OCI-LY3 (cell line): ENCODE measurements around the gene LRRC56.

Experiments
- H2AFZ ChIP-seq: fragments of 200-600, 300-600 bp; shearing (Covaris generic); 2 replicates; pipeline ENCODE4 v1.6.0; 2014; ENCODE audit warnings: antibody characterized with exemption, low read depth, low read length
- H3K27ac ChIP-seq: fragments of 200-600, 300-600 bp; sonication (generic); 2 replicates; pipeline ENCODE4 v1.5.1; 2014; ENCODE audit warnings: mild to moderate bottlenecking, low read length, moderate library complexity, mixed read lengths
- H3K27me3 ChIP-seq: fragments of 200-600, 300-600 bp; sonication (generic); 2 replicates; pipeline ENCODE4 v1.6.1; 2014; ENCODE audit warnings: low read depth, low read length, mixed read lengths
- H3K36me3 ChIP-seq: fragments of 200-600, 300-600 bp; sonication (generic); replicated peaks from 2 replicates; pipeline ENCODE3; 2014; ENCODE audit warnings: low read depth, low read length, mixed read lengths
- H3K4me1 ChIP-seq: fragments of 300-600, 200-600 bp; sonication (generic); 2 replicates; pipeline ENCODE4 v1.6.1; 2014; ENCODE audit warnings: low read length, mixed read lengths
- H3K4me2 ChIP-seq: fragments of 200-600, 300-600 bp; sonication (generic); 2 replicates; pipeline ENCODE4 v1.6.1; 2014; ENCODE audit warnings: low read length, mixed read lengths
- H3K4me3 ChIP-seq: fragments of 300-600, 200-600 bp; sonication (generic); 2 replicates; pipeline ENCODE4 v1.5.1; 2014; ENCODE audit warnings: antibody characterized with exemption, mild to moderate bottlenecking, low read length, moderate library complexity
- H3K79me2 ChIP-seq: fragments of 300-600, 200-600 bp; shearing (Covaris generic); 2 replicates; pipeline ENCODE4 v1.6.1; 2014; ENCODE audit warnings: mild to moderate bottlenecking, low read length, mixed read lengths
- H3K9ac ChIP-seq: fragments of 300-600, 200-600 bp; shearing (Covaris generic); 2 replicates; pipeline ENCODE4 v1.6.0; 2014; ENCODE audit warnings: mild to moderate bottlenecking, low read length, moderate library complexity
- H3K9me3 ChIP-seq: fragments of 200-600, 300-600 bp; shearing (Covaris generic); 2 replicates; pipeline ENCODE4 v1.6.1; 2014; ENCODE audit warnings: low read length, mixed read lengths; ENCODE audit not compliant: insufficient read depth
- H4K20me1 ChIP-seq: fragments of 200-600, 300-600 bp; sonication (generic); 2 replicates; pipeline ENCODE4 v1.6.1; 2016; ENCODE audit warnings: low read length, mixed read lengths; ENCODE audit not compliant: insufficient read depth
- CTCF ChIP-seq: fragments of 200-600, 300-600 bp; sonication (generic); IDR thresholded peaks from 2 replicates; pipeline ENCODE4 v1.5.1; 2014; ENCODE audit warnings: antibody characterized with exemption, low read length, low read depth
- EZH2phosphoT487 ChIP-seq: fragments of 200-600 bp; shearing (Covaris generic); IDR thresholded peaks from 2 replicates; pipeline ENCODE4 v1.6.1; 2018; ENCODE audit warnings: antibody characterized with exemption, mixed run types, low read depth

LRRC56 gene

GRCh38 chr11:504994-505344 lies 32.4 kb upstream of the LRRC56 start:
- Histone ChIP-seq H3K79me2 (peaks cover 49% of the 10 kb centered on the region), H4K20me1 (no peaks in the 10 kb centered on the region), H3K4me3 (peak overlapping the region; percentile 94), H3K27ac (no peak overlapping the region), H2AFZ (no peak overlapping the region), H3K36me3 (peaks cover 34% of the 10 kb centered on the region), H3K9me3 (0 out of 2 replicates have a peak, but pooled peaks cover 5% of the 10 kb centered on the region), H3K4me1 (peaks cover 48% of the 10 kb centered on the region), H3K4me2 (peak overlapping the region; percentile 89), H3K9ac (peak overlapping the region; percentile 98), H3K27me3 (no peaks in the 10 kb centered on the region)
- TF ChIP-seq CTCF (no peak), EZH2phosphoT487 (no peak)

- H4K20me1 ChIP-seq, result no peaks in the 10 kb centered on the region
- peak overlapping the region; percentile 98 for H3K9ac ChIP-seq
- H3K36me3 ChIP-seq, result peaks cover 22% of the 10 kb centered on the region
- H3K27ac ChIP-seq, result peak overlapping the region; percentile 91
- H3K79me2 ChIP-seq, result peaks cover 44% of the 10 kb centered on the region
- peak overlapping the region; percentile 94 for H3K4me3 ChIP-seq
- H3K4me2 ChIP-seq, result peak overlapping the region; percentile 89
- H3K9me3 ChIP-seq, result 0 out of 2 replicates have a peak, but pooled peaks cover under 1% of the 10 kb centered on the region
- TF ChIP-seq CTCF (no peak), EZH2phosphoT487 (no peak)
- no peaks in the 10 kb centered on the region for H3K27me3 ChIP-seq
- H2AFZ ChIP-seq, result peak overlapping the region; percentile 72
- peaks cover 39% of the 10 kb centered on the region for H3K4me1 ChIP-seq
Measured at GRCh38 chr11:506238-506994, 30.9 kb upstream of the LRRC56 start.

GRCh38 chr11:506995-507726 lies 30.2 kb upstream of the LRRC56 start, which contains the start of gene RNH1:
Gene RNH1 (minus strand): TSS chr11:507242. CDS start chr11:502162, 5,080 bp downstream.
- Histone ChIP-seq H2AFZ (peak within 1 kb of the TSS; percentile 72), H3K9ac (peak within 1 kb of the TSS; percentile 98), H3K79me2 (peaks cover 42% of the 10 kb centered on the region), H3K9me3 (no peaks in the 10 kb centered on the region), H4K20me1 (no peaks in the 10 kb centered on the region), H3K4me2 (peak within 1 kb of the TSS; percentile 89), H3K4me3 (peak within 1 kb of the TSS; percentile 94), H3K36me3 (peaks cover 19% of the 10 kb centered on the region), H3K27ac (peak within 1 kb of the TSS; percentile 91), H3K27me3 (no peaks in the 10 kb centered on the region), H3K4me1 (peaks cover 39% of the 10 kb centered on the region)
- TF ChIP-seq CTCF (no peak), EZH2phosphoT487 (no peak)
